HepG2 (cell line): Measurements from ENCODE around the gene MT1G. TPM values are rescaled to one million over a fixed set of nuclear protein-coding genes. Genes with fewer than 3 reads are reported as not detected.

Experiments used
- ARID5B ChIP-seq: IDR thresholded peaks from 2 replicates; pipeline ENCODE4 v1.4.0; 2020; ENCODE audit warnings: mild to moderate bottlenecking, missing genetic modification reagents
- BRCA1 ChIP-seq: sonication (generic); formaldehyde crosslinking; IDR thresholded peaks from 2 replicates; pipeline ENCODE4 v1.4.0; 2020; ENCODE audit warnings: missing genetic modification reagents
- DBP ChIP-seq: sonication (generic); formaldehyde crosslinking; IDR thresholded peaks from 2 replicates; pipeline ENCODE4 v1.4.0; 2020; ENCODE audit warnings: missing genetic modification reagents; ENCODE audit errors: not compliant biosample characterization
- EED ChIP-seq: sonication (generic); formaldehyde crosslinking; IDR thresholded peaks from 2 replicates; pipeline ENCODE4 v1.5.0; 2020; ENCODE audit warnings: mild to moderate bottlenecking, missing genetic modification reagents
- GATAD1 ChIP-seq: IDR thresholded peaks from 2 replicates; pipeline ENCODE4 v1.6.1; 2016; ENCODE audit warnings: missing genetic modification reagents, missing compliant biosample characterization
- HIVEP1 ChIP-seq: sonication (generic); formaldehyde crosslinking; IDR thresholded peaks from 2 replicates; pipeline ENCODE4 v1.4.0; 2020; ENCODE audit warnings: mild to moderate bottlenecking, missing genetic modification reagents
- JARID2 ChIP-seq: sonication (generic); formaldehyde crosslinking; IDR thresholded peaks from 2 replicates; pipeline ENCODE4 v1.8.1; 2023; ENCODE audit warnings: missing genetic modification reagents, inconsistent platforms; ENCODE audit not compliant: insufficient replicate concordance
- MIER3 ChIP-seq: IDR thresholded peaks from 2 replicates; pipeline ENCODE4 v1.6.1; 2016; ENCODE audit warnings: missing compliant biosample characterization, borderline replicate concordance
- RFX3 ChIP-seq: IDR thresholded peaks from 2 replicates; pipeline ENCODE4 v1.6.1; 2016; ENCODE audit warnings: missing biosample characterization, missing genetic modification reagents
- SIX1 ChIP-seq: sonication (generic); formaldehyde crosslinking; IDR thresholded peaks from 2 replicates; pipeline ENCODE4 v1.4.0; 2020; ENCODE audit warnings: missing genetic modification reagents, borderline replicate concordance
- SNAI1 ChIP-seq: sonication (generic); formaldehyde crosslinking; IDR thresholded peaks from 2 replicates; pipeline ENCODE4 v1.5.0; 2020; ENCODE audit warnings: mild to moderate bottlenecking, missing genetic modification reagents, borderline replicate concordance
- SNAPC2 ChIP-seq: sonication (generic); formaldehyde crosslinking; IDR thresholded peaks from 2 replicates; pipeline ENCODE4 v1.8.1; 2022; ENCODE audit warnings: mild to moderate bottlenecking, missing genetic modification reagents
- SRY ChIP-seq: sonication (generic); formaldehyde crosslinking; IDR thresholded peaks from 2 replicates; pipeline ENCODE4 v1.8.0; 2022; ENCODE audit warnings: mild to moderate bottlenecking, missing genetic modification reagents
- TCF7 ChIP-seq: sonication (generic); IDR thresholded peaks from 2 replicates; pipeline ENCODE4 v1.6.1; 2016; ENCODE audit warnings: antibody characterized with exemption, low read depth
- ZBTB26 ChIP-seq: IDR thresholded peaks from 2 replicates; pipeline ENCODE4 v1.6.1; 2016; ENCODE audit warnings: missing compliant biosample characterization, missing genetic modification reagents, borderline replicate concordance
- ZNF12 ChIP-seq: sonication (generic); formaldehyde crosslinking; IDR thresholded peaks from 2 replicates; pipeline ENCODE4 v1.5.0; 2020; ENCODE audit warnings: missing genetic modification reagents
- ZNF484 ChIP-seq: sonication (generic); formaldehyde crosslinking; IDR thresholded peaks from 2 replicates; pipeline ENCODE4 v1.5.1; 2020; ENCODE audit warnings: mild to moderate bottlenecking, low read depth, missing genetic modification reagents, borderline replicate concordance
- ZNF503 ChIP-seq: sonication (generic); formaldehyde crosslinking; IDR thresholded peaks from 2 replicates; pipeline ENCODE4 v1.4.0; 2020; ENCODE audit warnings: missing genetic modification reagents
- ZNF510 ChIP-seq: sonication (generic); formaldehyde crosslinking; IDR thresholded peaks from 2 replicates; pipeline ENCODE4 v1.4.0; 2020; ENCODE audit warnings: low read depth, mild to moderate bottlenecking, missing genetic modification reagents
- ZNF7 ChIP-seq: IDR thresholded peaks from 2 replicates; pipeline ENCODE4 v1.6.1; 2016; ENCODE audit warnings: missing biosample characterization, missing genetic modification reagents
- ZNF850 ChIP-seq: sonication (generic); formaldehyde crosslinking; conservative IDR thresholded peaks from 2 replicates; pipeline ENCODE4 v1.9.0; 2021; ENCODE audit warnings: mild to moderate bottlenecking, missing genetic modification reagents
- ZNF879 ChIP-seq: sonication (generic); formaldehyde crosslinking; IDR thresholded peaks from 2 replicates; pipeline ENCODE4 v1.8.1; 2023; ENCODE audit warnings: missing genetic modification reagents
- ZSCAN20 ChIP-seq: sonication (generic); formaldehyde crosslinking; IDR thresholded peaks from 2 replicates; pipeline ENCODE4 v1.4.0; 2020; ENCODE audit warnings: missing genetic modification reagents, mild to moderate bottlenecking, borderline replicate concordance
- polyA plus RNA-seq, 8 experiments: library from polyadenylated mRNA; depleted of rRNA in 3 of 8; stranded (reverse) in 7 of 8; unstranded in 1 of 8; fragments of >200 nt; fragmentation: Illumina TruSeq in 4 of 8; extraction: Trizol in 4 of 8; gene quantifications; 2 replicates each; pipeline versions ENCODE4 v1.2.1 to v1.2.3, GENCODE V29; 2011 to 2016; ENCODE audit warnings: low read depth in 4 of 8, missing spikeins in 1 of 8, mixed read lengths in 1 of 8; ENCODE audit not compliant: insufficient read depth in 1 of 8
- total RNA-seq, 5 experiments: library from RNA; depleted of rRNA; stranded (reverse); fragments of >200 nt; fragmentation: Illumina TruSeq; extraction: Trizol; gene quantifications; 2 replicates each; pipeline ENCODE4 v1.2.3, GENCODE V29; 2016; ENCODE audit warnings: low read depth in 1 of 5

Gene MT1G
- total and polyA plus RNA-seq, 2 of the 13 experiments (the other 11 are each of a cell fraction or from before 2014, with no cell fraction given), result 3.6 to 377 TPM

GRCh38 chr16:56681939-56682702 is 14.3 kb upstream of the MT1G start, which contains the start of gene MT1X (continued):
- TF ChIP-seq ZNF12 (CRISPR knock-in tag), result peak; percentile 56; the same call in 1 of the 2 replicates
- no peak for TF ChIP-seq SIX1 (CRISPR knock-in tag)
- TF ChIP-seq JARID2, result no peak
- no peak; the same call in 1 of the 2 replicates for TF ChIP-seq MIER3 (CRISPR knock-in tag)
- TF ChIP-seq ARID5B, result peak; percentile 70
- TF ChIP-seq ZBTB26 (CRISPR knock-in tag), result 0 out of 2 replicates have a peak, but pooled peaks have one; percentile 22
- peak; percentile 31 for TF ChIP-seq SNAPC2 (CRISPR knock-in tag)
- peak; percentile 74 for TF ChIP-seq HIVEP1
- TF ChIP-seq EED (CRISPR knock-in tag), result no peak
- TF ChIP-seq RFX3 (CRISPR knock-in tag), result no peak
- TF ChIP-seq DBP (CRISPR knock-in tag), result no peak
- TF ChIP-seq BRCA1 (CRISPR knock-in tag), result peak; percentile 50; the same call in 1 of the 2 replicates
- peak; percentile 57; the same call in 1 of the 2 replicates for TF ChIP-seq SRY (CRISPR knock-in tag)
- TF ChIP-seq GATAD1 (CRISPR knock-in tag), result no peak
- no peak for TF ChIP-seq ZNF510 (CRISPR knock-in tag)
- TF ChIP-seq ZSCAN20 (CRISPR knock-in tag), result peak; percentile 58; the same call in 1 of the 2 replicates
- TF ChIP-seq SNAI1, result peak; percentile 49; the same call in 1 of the 2 replicates
- TF ChIP-seq TCF7, result peak; percentile 82
- peak; percentile 91 for TF ChIP-seq ZNF879 (CRISPR knock-in tag)
- TF ChIP-seq ZNF503 (CRISPR knock-in tag), result no peak; the same call in 1 of the 2 replicates
- TF ChIP-seq ZNF850, result no peak
- TF ChIP-seq ZNF7, result no peak
- TF ChIP-seq ZNF484 (CRISPR knock-in tag), result no peak
